Neural cell (in vitro differentiated cells): ENCODE data around the gene ABL2. TPM values are rescaled to one million over a fixed set of nuclear protein-coding genes. Genes with fewer than 3 reads are reported as not detected.
A peak's percentile ranks its signal among the peaks of the same experiment; 100 is the strongest.

ENCODE experiments used
- H2AFZ ChIP-seq: fragments of 200-600, 300-800 bp; sonication (generic), shearing (Covaris generic); 2 replicates; pipeline ENCODE4 v1.6.0; 2014; ENCODE audit warnings: low read depth, mild to moderate bottlenecking, antibody characterized with exemption, low read length, moderate library complexity
- H3F3A ChIP-seq: fragments of 200-600 bp; shearing (Covaris generic); 2 replicates; pipeline ENCODE4 v1.6.1; 2016; ENCODE audit warnings: mild to moderate bottlenecking, moderate library complexity, mixed read lengths, antibody characterized with exemption, low read length; ENCODE audit not compliant: insufficient read depth, poor library complexity, severe bottlenecking
- H3K27ac ChIP-seq: fragments of 200-600, 300-800 bp; sonication (generic), shearing (Covaris generic); 2 replicates; pipeline ENCODE4 v1.5.1; 2014; ENCODE audit warnings: mild to moderate bottlenecking, low read length, moderate library complexity
- H3K27me3 ChIP-seq: fragments of 300-800, 200-600 bp; sonication (generic), shearing (Covaris generic); 2 replicates; pipeline ENCODE4 v1.6.0; 2014; ENCODE audit warnings: mild to moderate bottlenecking, low read depth, low read length, moderate library complexity; ENCODE audit not compliant: insufficient read depth
- H3K36me3 ChIP-seq: fragments of 300-800, 200-600 bp; sonication (generic), shearing (Covaris generic); 2 replicates; pipeline ENCODE4 v1.5.1; 2014; ENCODE audit warnings: mild to moderate bottlenecking, antibody characterized with exemption, low read length, moderate library complexity; ENCODE audit not compliant: insufficient read depth
- H3K4me2 ChIP-seq: fragments of 300-800, 200-600 bp; sonication (generic), shearing (Covaris generic); 2 replicates; pipeline ENCODE4 v1.6.0; 2014; ENCODE audit warnings: mild to moderate bottlenecking, low read length
- H3K4me3 ChIP-seq: fragments of 300-800, 200-600 bp; sonication (generic), shearing (Covaris generic); 2 replicates; pipeline ENCODE4 v1.5.1; 2014; ENCODE audit warnings: mild to moderate bottlenecking, low read length, moderate library complexity
- H3K79me2 ChIP-seq: fragments of 200-600 bp; shearing (Covaris generic); replicated peaks from 2 replicates; pipeline ENCODE4 v1.6.0; 2014; ENCODE audit warnings: mild to moderate bottlenecking, low read length, moderate library complexity; ENCODE audit not compliant: insufficient read depth
- H3K9ac ChIP-seq: fragments of 300-800, 200-600 bp; sonication (generic), shearing (Covaris generic); 2 replicates; pipeline ENCODE4 v1.6.1; 2016; ENCODE audit warnings: mild to moderate bottlenecking, low read length, mixed read lengths
- H3K9me2 ChIP-seq: fragments of 200-600 bp; shearing (Covaris generic); 2 replicates; pipeline ENCODE4 v1.6.1; 2016; ENCODE audit warnings: mild to moderate bottlenecking, low read length, mixed read lengths; ENCODE audit not compliant: insufficient read depth
- H3K9me3 ChIP-seq: fragments of 200-600, 300-800 bp; sonication (generic), shearing (Covaris generic); 2 replicates; pipeline ENCODE4 v1.6.1; 2016; ENCODE audit warnings: mild to moderate bottlenecking, mixed run types, low read length, moderate library complexity, mixed read lengths
- H4K20me1 ChIP-seq: fragments of 200-600 bp; shearing (Covaris generic); 2 replicates; pipeline ENCODE4 v1.6.1; 2016; ENCODE audit warnings: mild to moderate bottlenecking, mixed run types; ENCODE audit not compliant: insufficient read depth
- CTCF ChIP-seq: fragments of 450-650 bp; IDR thresholded peaks from 2 replicates; pipeline ENCODE4 v1.5.1; 2014; ENCODE audit warnings: antibody characterized with exemption, mild to moderate bottlenecking, moderate library complexity; ENCODE audit not compliant: poor library complexity, severe bottlenecking
- EP300 ChIP-seq: fragments of 450-650 bp; conservative IDR thresholded peaks from 2 replicates; pipeline ENCODE4 v1.6.1; 2014; ENCODE audit warnings: antibody characterized with exemption, mild to moderate bottlenecking, moderate library complexity; ENCODE audit not compliant: poor library complexity, severe bottlenecking
- EZH2 ChIP-seq: fragments of 200-600, 300-800 bp; shearing (Covaris generic), sonication (generic); IDR thresholded peaks from 2 replicates; pipeline ENCODE4 v1.6.1; 2014; ENCODE audit warnings: antibody characterized with exemption, low read length, borderline replicate concordance, mild to moderate bottlenecking; ENCODE audit not compliant: insufficient read depth, poor library complexity, severe bottlenecking
- MXI1 ChIP-seq: fragments of 450-650 bp; conservative IDR thresholded peaks from 2 replicates; pipeline ENCODE4 v1.6.1; 2014; ENCODE audit warnings: antibody characterized with exemption, mild to moderate bottlenecking; ENCODE audit not compliant: poor library complexity, severe bottlenecking
- POLR2AphosphoS5 ChIP-seq: IDR thresholded peaks from 2 replicates; pipeline ENCODE4 v1.6.1; 2012
- RAD21 ChIP-seq: fragments of 450-650 bp; conservative IDR thresholded peaks from 2 replicates; pipeline ENCODE4 v1.6.1; 2014; ENCODE audit warnings: antibody characterized with exemption, mild to moderate bottlenecking, moderate library complexity
- REST ChIP-seq: IDR thresholded peaks from 2 replicates; pipeline ENCODE4 v1.6.1; 2012; ENCODE audit warnings: borderline replicate concordance
- SMC3 ChIP-seq: fragments of 450-650 bp; conservative IDR thresholded peaks from 2 replicates; pipeline ENCODE4 v1.6.1; 2014; ENCODE audit warnings: antibody characterized with exemption, mild to moderate bottlenecking, moderate library complexity; ENCODE audit not compliant: poor library complexity
- TAF1 ChIP-seq: IDR thresholded peaks from 2 replicates; pipeline ENCODE4 v1.6.1; 2012; ENCODE audit warnings: low read depth
- polyA plus RNA-seq: library from polyadenylated mRNA; depleted of rRNA; stranded (reverse); fragments of >200 nt; gene quantifications from 2 replicates; pipeline ENCODE4 v1.2.3, GENCODE V29; 2014

The ABL2 gene
- polyA plus RNA-seq, 1 donor from 2014 or later, result 9.8 TPM

GRCh38 chr1:179080866-179081686, 148.4 kb downstream of the ABL2 start:
- peak overlapping the region; percentile 95 for H3K4me3 ChIP-seq
- TF ChIP-seq REST (no peak), SMC3 (no peak), CTCF (no peak), MXI1 (no peak), POLR2AphosphoS5 (no peak), TAF1 (no peak), EP300 (no peak), EZH2 (no peak), RAD21 (no peak)
- H3K27me3 ChIP-seq, result no peaks in the 10 kb centered on the region
- H4K20me1 ChIP-seq, result no peaks in the 10 kb centered on the region
- peak overlapping the region; percentile 45 for H2AFZ ChIP-seq
- H3K36me3 ChIP-seq, result no peaks in the 10 kb centered on the region
- H3K9me3 ChIP-seq, result no peaks in the 10 kb centered on the region
- peak overlapping the region; percentile 39 for H3K4me2 ChIP-seq
- H3F3A ChIP-seq, result no peaks in the 10 kb centered on the region
- H3K27ac ChIP-seq, result no peak overlapping the region
- H3K9ac ChIP-seq, result no peak overlapping the region
- no peaks in the 10 kb centered on the region for H3K9me2 ChIP-seq
- no peaks in the 10 kb centered on the region for H3K79me2 ChIP-seq

GRCh38 chr1:179079113-179079761, 150.2 kb downstream of the ABL2 start:
- Histone ChIP-seq H3K27me3 (no peaks in the 10 kb centered on the region), H3K9me3 (no peaks in the 10 kb centered on the region), H3K4me2 (no peak overlapping the region), H3F3A (no peaks in the 10 kb centered on the region), H2AFZ (no peak overlapping the region), H3K4me3 (no peak overlapping the region), H3K9ac (no peak overlapping the region), H4K20me1 (no peaks in the 10 kb centered on the region), H3K36me3 (no peaks in the 10 kb centered on the region), H3K27ac (no peak overlapping the region), H3K9me2 (no peaks in the 10 kb centered on the region), H3K79me2 (no peaks in the 10 kb centered on the region)
- peak; percentile 86 for TF ChIP-seq RAD21
- TF ChIP-seq CTCF, result peak; percentile 87
- no peak for TF ChIP-seq MXI1
- TF ChIP-seq SMC3, result peak; percentile 85
